HG03135 (cell line): ENCODE measurements around the gene CRLF1.

ENCODE experiments used
- ATAC-seq: cut with Tn5 transposase; IDR thresholded peaks from one replicate; pipeline ENCODE4 v1.9.1; 2021; ENCODE audit warnings: mild to moderate bottlenecking, moderate library complexity; ENCODE audit not compliant: unreplicated experiment

The CRLF1 gene

GRCh38 chr19:18636969-18637629, 30.5 kb upstream of the CRLF1 start, which contains the start of gene KLHL26:
KLHL26 (plus strand) TSS chr19:18637028; CDS start chr19:18637055, 27 bp downstream.
- no peak for ATAC-seq

GRCh38 chr19:18636183-18636968, 29.8 kb upstream of the CRLF1 start:
- ATAC-seq: peak; percentile 78

- no peak for ATAC-seq
These were observed 29.2 kb upstream of the CRLF1 start for GRCh38 chr19:18635831-18636182.

- no peak for ATAC-seq
These were observed 28.2 kb upstream of the CRLF1 start for GRCh38 chr19:18634612-18635297.

- ATAC-seq: no peak
These were observed 26.7 kb upstream of the CRLF1 start for GRCh38 chr19:18633321-18633720.

GRCh38 chr19:18629166-18630088, 22.8 kb upstream of the CRLF1 start:
- ATAC-seq: no peak

GRCh38 chr19:18626906-18627305, 20.3 kb upstream of the CRLF1 start:
- ATAC-seq: no peak

GRCh38 chr19:18620902-18621301, 14.3 kb upstream of the CRLF1 start:
- no peak for ATAC-seq

- ATAC-seq: no peak
These were observed 13.7 kb upstream of the CRLF1 start for GRCh38 chr19:18620311-18620710.

- ATAC-seq: no peak
These were observed 11.6 kb upstream of the CRLF1 start for GRCh38 chr19:18618236-18618635.

GRCh38 chr19:18617562-18617961, 11.0 kb upstream of the CRLF1 start:
- ATAC-seq: no peak

- no peak for ATAC-seq
These were observed 9.4 kb upstream of the CRLF1 start for GRCh38 chr19:18616023-18616422.

GRCh38 chr19:18613589-18614234, 7.1 kb upstream of the CRLF1 start:
- no peak for ATAC-seq

GRCh38 chr19:18612772-18613588, 6.4 kb upstream of the CRLF1 start, which contains the start of gene TMEM59L:
TMEM59L (plus strand) TSS chr19:18612870; CDS start chr19:18612959, 89 bp downstream.
- ATAC-seq: no peak

GRCh38 chr19:18612051-18612771, 5.6 kb upstream of the CRLF1 start:
- ATAC-seq: no peak

GRCh38 chr19:18611327-18612050, 4.9 kb upstream of the CRLF1 start:
- no peak for ATAC-seq

- ATAC-seq: no peak
These were observed 4.1 kb upstream of the CRLF1 start for GRCh38 chr19:18610556-18611326.
